IPS-11a (cell line): ENCODE measurements around the gene USP43.
A peak's percentile ranks its signal among the peaks of the same experiment; 100 is the strongest.
"Not testable (repeated sequence)": the region's sequence is repeated elsewhere in the genome, so short reads cannot be mapped to it uniquely, and the experiment has no call there.

Experiments
- H3K4me3 ChIP-seq: one replicate; pipeline ENCODE4 v1.5.1; 2013; ENCODE audit warnings: low read depth, low read length, control low read depth

USP43 gene

GRCh38 chr17:9644910-9645751 is at the start of gene USP43:
TSS of gene USP43 (plus strand) at chr17:9645517. CDS start at chr17:9645633, 116 bp downstream.
- peak within 1 kb of the TSS; percentile 52 for H3K4me3 ChIP-seq

- H3K4me3 ChIP-seq, result not testable (repeated sequence)
Measured at GRCh38 chr17:9597638-9598037, 47.7 kb upstream of the USP43 start.

- no peak overlapping the region for H3K4me3 ChIP-seq
Measured at GRCh38 chr17:9598661-9599060, 46.7 kb upstream of the USP43 start.

GRCh38 chr17:9604583-9604982 is 40.7 kb upstream of the USP43 start:
- H3K4me3 ChIP-seq, result not testable (repeated sequence)

- H3K4me3 ChIP-seq, result no peak overlapping the region
Measured at GRCh38 chr17:9606453-9606852, 38.9 kb upstream of the USP43 start.

- not testable (repeated sequence) for H3K4me3 ChIP-seq
Measured at GRCh38 chr17:9607058-9607457, 38.3 kb upstream of the USP43 start.

- no peak overlapping the region for H3K4me3 ChIP-seq
Measured at GRCh38 chr17:9611557-9611956, 33.8 kb upstream of the USP43 start.

GRCh38 chr17:9612006-9612405 is 33.3 kb upstream of the USP43 start:
- H3K4me3 ChIP-seq, result no peak overlapping the region

GRCh38 chr17:9615486-9615885 is 29.8 kb upstream of the USP43 start:
- no peak overlapping the region for H3K4me3 ChIP-seq

GRCh38 chr17:9622961-9623360 is 22.4 kb upstream of the USP43 start:
- no peak overlapping the region for H3K4me3 ChIP-seq

GRCh38 chr17:9628509-9628908 is 16.8 kb upstream of the USP43 start:
- no peak overlapping the region for H3K4me3 ChIP-seq

GRCh38 chr17:9632741-9633140 is 12.6 kb upstream of the USP43 start:
- no peak overlapping the region for H3K4me3 ChIP-seq

- no peak overlapping the region for H3K4me3 ChIP-seq
Measured at GRCh38 chr17:9635340-9635739, 10.0 kb upstream of the USP43 start.

GRCh38 chr17:9636501-9636900 is 8.8 kb upstream of the USP43 start:
- no peak overlapping the region for H3K4me3 ChIP-seq

- H3K4me3 ChIP-seq, result not testable (repeated sequence)
Measured at GRCh38 chr17:9640388-9640787, 4.9 kb upstream of the USP43 start.

GRCh38 chr17:9643611-9644010 is 1.7 kb upstream of the USP43 start:
- no peak overlapping the region for H3K4me3 ChIP-seq

- peak overlapping the region; percentile 52 for H3K4me3 ChIP-seq
Measured at GRCh38 chr17:9645851-9646545, 681 bp downstream of the USP43 start.

- H3K4me3 ChIP-seq, result peak overlapping the region; percentile 52
Measured at GRCh38 chr17:9646546-9646885, 1.2 kb downstream of the USP43 start.

- peak overlapping the region; percentile 52 for H3K4me3 ChIP-seq
Measured at GRCh38 chr17:9647014-9647413, 1.7 kb downstream of the USP43 start.

- H3K4me3 ChIP-seq, result no peak overlapping the region
Measured at GRCh38 chr17:9648521-9649110, 3.3 kb downstream of the USP43 start.

GRCh38 chr17:9658593-9659211 is 13.4 kb downstream of the USP43 start:
- H3K4me3 ChIP-seq, result no peak overlapping the region

GRCh38 chr17:9661027-9661426 is 15.7 kb downstream of the USP43 start:
- no peak overlapping the region for H3K4me3 ChIP-seq
